Activated CD4-positive, CD25-positive, alpha-beta regulatory T cell (primary cell): ENCODE results near the gene STMND1.

Experiments used
- DNase-seq, 4 experiments: peaks; one replicate each; lab custom pipeline; 2025; lab: John Stamatoyannopoulos, UW

STMND1 gene

DNA sequence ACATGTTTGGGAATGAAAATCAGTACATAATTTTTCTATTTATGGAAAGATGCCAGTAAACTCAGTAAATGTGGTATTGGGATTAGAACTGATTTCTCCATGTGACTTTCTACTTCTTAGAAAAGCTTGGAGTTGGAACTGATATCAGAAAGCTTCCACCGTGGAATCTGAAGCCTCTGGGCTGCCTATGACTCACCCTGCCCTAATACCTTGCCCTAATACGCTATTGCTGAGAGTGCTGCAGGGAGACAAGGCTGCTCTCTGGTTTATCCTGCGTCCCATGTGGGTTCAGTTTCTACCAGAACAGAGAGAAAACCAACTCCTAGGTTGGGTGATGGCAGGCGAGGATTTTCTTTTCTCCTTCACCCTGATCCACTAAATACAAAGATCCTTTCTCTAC lies 3.3 kb upstream of the STMND1 start:
- DNase-seq = no peak

DNA sequence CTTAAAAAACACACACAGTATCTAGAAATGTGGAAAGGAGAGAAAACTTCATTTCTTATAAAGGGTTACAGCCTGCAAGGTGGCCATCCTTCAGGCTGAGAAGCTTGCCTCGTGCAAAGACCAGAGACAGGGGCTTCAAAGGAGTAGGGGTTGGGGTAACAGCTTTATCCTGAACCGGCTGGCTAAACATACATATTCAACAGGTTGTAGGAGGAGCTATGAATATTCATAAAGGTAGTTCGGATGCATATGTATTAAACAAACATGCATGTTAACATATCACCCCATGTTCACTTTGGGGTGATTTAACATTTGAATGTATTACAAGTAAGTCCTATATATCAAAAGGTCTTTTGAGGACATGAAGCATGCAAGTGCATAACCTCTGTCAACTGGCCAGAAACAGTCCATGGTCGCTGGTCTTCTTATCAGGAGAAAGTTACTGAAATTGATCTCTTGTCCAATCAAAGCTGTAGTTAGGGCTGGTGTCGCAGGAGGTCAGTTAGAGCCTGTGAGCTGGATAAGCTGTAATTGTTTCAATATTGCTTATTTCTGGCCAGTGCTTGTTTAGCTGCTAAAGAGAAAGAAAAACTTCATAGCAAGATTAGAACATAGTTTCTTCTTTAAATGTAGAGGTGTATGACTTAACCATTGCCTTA lies 2.3 kb upstream of the STMND1 start:
- no peak for DNase-seq

DNA sequence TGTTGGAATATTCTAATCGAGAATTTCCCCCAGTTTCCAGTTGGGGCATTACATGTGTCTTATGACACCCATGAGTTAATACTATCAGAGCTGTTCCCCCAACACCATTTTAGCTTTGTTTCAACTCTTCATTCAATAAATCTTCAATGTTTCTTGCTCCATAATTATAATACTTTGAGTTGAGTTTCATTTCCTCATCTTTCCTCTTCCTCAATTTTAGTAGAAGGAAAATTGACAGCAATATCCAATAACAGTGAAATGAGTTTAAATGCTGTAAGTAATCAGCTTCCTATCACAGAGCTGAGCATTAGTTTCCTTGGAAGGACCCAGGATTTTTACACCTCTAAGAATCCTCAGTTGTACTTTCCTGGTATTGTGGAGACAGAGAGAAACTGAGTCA lies 1.0 kb upstream of the STMND1 start:
- no peak for DNase-seq

DNA sequence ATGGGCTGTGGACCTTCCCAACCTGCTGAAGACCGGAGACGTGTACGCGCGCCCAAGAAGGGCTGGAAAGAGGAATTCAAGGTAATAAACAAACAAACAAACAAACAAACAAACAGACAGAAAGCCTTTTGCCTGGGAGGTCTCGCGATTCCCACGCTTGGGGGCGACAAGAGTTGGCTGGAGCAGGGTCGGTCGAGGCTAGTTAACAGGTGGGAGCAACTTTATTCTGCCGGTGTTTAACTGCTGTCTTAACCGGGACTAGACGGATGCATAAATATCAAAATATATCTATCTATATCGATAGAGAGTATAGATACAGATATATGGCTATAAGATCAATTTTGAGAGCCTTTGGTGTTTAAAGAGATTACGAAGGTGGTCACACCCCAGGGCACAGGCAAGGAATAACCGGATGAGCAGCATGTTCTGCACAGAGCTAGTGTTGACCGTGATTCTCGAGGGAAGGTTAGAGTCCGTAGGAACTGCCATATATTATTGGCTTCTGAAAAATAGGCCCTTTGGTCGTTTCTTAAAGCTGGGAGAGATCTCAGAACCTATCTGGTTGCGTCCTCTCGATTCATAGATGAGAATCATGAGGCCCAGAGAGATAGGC lies 514 bp downstream of the STMND1 start:
- DNase-seq = no peak

DNA sequence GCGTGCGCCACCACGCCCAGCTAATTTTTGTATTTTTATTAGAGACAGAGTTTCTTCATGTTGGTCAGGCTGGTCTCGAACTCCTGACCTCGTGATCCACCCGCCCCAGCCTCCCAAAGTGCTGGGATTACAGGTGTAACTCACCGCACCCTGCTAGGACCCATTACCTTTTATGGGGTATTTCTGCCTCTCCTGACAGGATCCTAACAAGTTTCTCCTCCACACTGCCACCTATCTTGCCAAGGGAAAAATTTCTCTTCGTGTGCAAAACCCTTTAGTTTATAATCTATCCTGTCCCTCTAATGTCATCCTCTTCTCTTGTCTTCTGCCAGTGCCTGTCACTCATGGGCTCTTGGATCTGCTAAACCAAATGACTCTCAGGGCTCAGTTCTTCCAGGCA lies 1.9 kb downstream of the STMND1 start:
- DNase-seq = no peak

DNA sequence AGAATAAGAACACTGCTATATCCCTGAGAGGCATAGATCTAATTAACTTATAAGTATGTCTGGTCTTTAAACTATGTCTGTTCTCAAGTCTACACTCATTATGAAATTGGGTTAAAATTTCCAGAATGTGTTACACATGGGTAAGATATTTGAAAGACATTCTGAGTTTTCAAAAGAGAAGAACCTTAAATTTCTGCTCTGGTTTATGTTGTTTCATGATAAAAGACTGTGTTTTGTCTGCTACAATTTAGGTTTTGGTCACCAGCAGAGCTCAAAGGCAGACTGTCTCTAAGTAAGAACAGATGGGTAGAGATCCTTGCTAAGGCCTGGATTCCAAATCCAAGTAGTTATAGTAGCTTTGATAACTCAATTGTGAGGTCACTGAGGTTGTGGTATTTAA lies 6.0 kb downstream of the STMND1 start:
- DNase-seq = no peak

DNA sequence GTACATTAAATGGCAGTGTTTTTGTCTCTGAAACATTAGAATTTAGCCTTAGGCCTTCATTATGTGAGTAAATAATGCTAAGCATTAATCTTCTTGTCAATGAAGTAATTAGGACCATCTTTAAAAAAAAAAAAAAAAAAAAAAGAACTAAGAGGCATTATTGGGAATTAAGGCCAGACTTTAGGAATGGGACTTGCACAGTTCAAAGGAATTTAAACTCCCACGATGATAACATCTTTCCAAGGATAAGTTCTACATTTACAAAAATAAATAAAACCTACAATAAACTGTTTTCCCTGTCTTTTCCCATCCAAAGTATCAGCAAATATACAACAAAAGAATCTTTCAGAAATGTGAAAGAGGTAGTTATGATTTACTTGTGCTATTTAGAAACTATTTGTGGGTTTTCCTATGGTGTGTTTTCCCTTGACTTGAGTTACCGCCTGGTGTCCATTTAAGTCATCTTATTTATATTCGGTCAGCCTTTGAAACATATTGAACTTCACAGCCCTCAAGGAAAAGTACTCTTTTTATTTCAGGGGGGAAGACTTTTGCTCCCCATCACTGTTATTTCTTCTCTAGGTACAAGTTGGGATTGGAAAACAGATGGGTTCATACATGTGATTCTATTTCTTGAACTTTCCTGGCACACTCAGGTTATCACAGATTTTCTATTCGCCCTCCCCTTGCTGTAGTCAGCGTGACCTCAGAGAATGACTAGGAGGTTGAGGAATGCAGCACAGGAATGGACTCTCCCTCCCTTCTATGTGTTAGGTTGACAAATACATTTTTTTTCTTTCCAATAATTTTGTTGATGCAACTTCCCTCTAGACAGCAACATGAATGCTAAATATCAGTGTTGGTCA lies 13.6 kb downstream of the STMND1 start:
- no peak for DNase-seq

DNA sequence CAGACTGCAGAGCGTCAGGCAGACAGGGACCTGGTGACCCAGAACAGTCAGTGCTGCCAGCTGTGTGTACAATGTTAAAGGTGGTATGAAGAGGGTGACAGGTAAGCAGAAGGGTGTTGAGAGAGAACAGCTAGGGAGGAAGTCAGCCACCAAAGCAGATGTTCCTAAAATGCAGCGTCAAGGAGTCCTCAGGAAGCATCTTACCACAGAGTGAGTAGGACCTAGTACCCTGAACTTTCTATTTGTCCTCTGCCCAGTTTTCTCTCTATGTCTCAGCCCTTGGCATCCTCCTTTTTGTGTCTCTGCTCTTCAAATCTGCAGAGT lies 14.2 kb downstream of the STMND1 start:
- DNase-seq = no peak

DNA sequence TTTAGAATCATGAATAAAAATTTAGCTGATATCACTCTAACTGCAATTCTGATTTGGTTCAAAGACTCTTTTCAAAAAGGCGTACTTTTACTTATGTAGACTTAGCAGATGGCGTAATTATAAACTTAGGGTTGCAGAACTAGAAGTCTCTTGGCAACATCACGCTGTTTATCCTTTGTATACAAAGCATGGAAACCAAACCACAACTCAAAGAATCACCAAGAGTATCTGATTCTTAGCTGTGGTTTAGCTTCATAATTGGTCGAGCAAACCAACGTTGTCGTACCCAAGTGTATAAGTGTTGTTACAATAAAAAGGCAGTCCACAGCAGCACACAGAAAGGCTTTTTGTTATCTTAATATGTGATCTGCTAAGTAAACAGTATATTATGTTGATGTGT lies 18.2 kb downstream of the STMND1 start:
- no peak for DNase-seq

DNA sequence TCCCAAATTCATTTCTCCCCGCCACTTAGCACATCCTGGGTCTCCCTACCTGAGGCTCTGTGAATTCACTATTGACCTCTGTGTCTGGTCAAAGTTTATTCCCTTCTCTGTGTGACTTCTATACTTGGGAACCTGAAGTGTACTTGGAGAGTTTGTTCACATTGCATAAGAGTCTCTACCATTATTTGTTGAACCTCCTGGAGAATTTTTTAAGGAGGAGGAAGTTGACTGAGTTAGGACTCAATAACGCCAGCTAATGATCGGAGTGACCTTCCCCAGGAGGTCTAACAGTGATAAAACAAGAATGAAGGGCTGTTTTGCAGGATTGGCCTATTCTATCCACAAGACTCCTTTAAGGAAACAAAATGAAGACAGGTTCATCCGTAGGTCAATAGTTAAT lies 23.6 kb downstream of the STMND1 start:
- no peak for DNase-seq

DNA sequence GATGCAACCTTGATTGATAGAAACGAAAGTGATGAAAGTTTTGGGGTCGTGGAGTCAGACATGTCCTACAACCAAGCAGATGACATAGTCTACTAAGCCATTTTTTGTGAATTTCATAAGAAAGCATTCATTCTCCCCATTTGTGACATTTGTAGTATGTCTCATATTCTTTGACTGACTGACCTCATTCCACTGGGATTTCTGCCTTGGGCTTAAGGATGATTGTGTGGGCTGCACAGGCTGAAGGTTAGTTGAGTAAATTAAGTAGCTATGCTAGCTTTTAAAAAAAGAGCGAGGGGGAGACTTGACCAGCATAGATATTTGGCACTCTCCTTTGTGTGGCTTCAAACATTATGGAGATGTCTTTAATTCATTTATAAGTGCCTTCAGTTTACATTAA lies 28.9 kb downstream of the STMND1 start:
- DNase-seq = no peak

DNA sequence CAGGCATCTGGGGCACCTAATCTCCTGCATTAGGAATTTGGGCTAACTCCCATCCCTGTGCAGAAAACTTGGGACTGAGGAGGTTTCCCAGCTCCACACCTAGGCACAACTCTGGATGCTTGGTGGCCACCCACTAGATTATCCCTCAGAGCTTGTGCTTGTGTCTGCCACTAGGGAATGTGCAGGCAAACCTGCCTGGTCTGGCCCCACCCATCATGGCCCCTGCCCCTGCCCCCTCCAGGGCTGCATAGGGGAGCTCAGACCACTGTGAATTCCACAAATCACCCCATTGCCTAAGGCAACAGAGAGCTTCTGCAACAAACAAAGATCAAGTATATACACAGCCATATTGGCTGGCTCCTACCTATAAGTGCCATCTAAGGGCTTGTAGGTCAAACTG lies 31.1 kb downstream of the STMND1 start:
- DNase-seq = no peak

DNA sequence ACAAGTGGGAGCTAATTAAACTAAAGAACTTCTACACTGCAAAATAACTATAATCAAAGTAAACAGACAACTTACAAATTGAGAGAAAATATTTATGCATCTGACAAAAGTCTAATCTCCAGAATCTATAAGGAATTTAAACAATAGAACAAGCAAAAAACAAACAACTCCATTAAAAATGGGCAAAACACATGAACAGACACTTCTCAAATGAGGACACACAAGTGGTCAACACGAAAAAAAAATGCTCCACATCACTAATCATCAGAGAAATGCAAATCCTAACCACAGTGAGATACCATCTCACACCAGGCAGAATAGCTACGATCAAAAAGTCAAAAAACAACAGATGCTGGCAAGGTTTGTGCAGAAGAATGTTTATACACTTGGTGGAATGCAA lies 36.2 kb downstream of the STMND1 start:
- DNase-seq = no peak

DNA sequence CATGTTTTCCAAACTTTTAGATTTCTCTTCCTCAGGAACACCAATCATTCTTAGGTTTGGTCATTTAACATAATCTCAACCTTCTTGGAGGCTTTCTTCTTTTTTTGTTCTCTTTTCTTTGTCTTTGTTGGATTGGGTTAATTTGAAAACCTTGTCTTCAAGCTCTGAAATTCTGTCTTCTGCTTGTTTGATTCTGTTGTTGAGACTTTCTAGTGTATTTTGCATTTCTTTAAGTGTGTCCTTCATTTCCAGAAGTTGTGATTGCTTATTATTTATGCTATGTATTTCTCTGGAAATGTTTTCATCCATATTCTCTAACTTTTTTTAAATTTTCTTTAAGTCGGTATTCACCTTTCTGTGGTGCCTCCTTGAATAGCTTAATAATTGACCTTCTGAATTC lies 42.2 kb downstream of the STMND1 start:
- no peak for DNase-seq

DNA sequence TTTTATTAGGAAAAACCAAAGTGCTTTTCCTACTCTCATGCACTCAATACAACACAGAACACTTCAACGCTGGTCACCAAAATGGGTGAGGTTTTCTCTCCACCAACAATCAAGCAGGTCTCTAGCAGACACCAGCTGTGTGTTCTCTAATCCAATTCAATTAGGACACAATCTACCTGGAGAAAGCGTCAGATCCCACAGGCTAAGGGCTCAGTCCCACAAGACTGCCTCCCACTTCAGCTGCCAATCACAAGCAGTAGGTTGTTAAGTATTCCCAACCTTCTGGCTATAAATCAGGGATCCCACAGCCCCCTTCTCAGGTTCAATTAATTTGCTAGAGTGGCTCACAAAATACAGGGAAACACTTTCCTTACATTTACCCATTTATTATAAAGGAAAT lies 47.7 kb downstream of the STMND1 start:
- no peak for DNase-seq

DNA sequence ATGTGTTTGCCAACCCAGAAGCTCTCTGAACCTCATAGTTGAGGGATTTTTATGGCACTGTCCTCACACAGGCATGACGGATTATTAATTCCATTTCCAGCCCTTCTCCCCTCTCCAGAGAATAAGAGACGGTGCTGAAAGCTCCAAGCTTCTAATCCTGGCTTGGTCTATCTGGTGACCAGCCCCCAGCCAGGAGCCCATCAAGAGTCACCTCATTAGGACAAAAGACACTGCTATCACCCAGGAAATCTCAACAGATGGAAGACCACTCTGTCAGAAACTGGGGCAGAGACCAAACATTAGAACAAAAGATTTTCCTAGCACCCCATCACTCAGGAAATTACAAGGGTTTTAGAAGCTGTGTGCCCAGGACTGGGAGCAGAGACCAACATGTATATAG lies 48.2 kb downstream of the STMND1 start:
- no peak for DNase-seq

DNA sequence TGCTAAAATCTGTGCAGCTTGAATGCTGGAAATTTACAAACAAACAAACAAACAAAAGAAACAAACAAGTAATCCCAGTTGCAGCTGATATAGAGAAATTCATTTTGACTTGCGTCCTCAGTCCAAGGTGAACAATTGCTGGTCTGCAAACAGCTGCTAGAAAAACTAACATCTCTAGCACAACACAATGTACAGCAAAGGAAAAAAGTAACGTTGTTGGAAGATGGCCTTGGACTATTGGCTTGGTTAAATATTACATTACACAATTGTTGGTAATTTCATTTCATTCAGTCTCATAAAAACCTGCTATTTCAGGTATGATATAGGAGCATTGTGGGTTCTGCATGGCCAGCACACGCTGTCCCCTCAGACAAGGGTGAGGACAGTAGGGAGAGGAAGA lies 50.0 kb downstream of the STMND1 start:
- no peak for DNase-seq

DNA sequence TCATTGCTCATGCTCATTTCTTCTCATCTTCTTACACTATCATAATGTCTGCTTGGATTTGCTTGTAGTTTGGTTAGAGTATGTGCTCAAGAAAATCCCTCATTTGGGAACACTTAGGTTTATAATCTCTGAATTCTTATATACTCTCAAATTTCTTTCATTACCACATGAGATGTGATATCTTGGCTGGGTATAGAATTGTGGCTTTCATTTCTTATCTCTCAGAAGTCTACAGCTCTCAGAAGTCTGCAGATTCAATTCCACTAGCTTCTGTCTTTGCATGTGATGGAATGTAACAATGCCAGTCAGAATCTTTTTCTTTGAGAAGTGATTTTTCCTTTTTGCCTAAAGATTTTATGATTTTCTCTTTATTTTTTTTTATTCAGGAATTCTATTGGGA lies 50.9 kb downstream of the STMND1 start:
- DNase-seq = no peak

DNA sequence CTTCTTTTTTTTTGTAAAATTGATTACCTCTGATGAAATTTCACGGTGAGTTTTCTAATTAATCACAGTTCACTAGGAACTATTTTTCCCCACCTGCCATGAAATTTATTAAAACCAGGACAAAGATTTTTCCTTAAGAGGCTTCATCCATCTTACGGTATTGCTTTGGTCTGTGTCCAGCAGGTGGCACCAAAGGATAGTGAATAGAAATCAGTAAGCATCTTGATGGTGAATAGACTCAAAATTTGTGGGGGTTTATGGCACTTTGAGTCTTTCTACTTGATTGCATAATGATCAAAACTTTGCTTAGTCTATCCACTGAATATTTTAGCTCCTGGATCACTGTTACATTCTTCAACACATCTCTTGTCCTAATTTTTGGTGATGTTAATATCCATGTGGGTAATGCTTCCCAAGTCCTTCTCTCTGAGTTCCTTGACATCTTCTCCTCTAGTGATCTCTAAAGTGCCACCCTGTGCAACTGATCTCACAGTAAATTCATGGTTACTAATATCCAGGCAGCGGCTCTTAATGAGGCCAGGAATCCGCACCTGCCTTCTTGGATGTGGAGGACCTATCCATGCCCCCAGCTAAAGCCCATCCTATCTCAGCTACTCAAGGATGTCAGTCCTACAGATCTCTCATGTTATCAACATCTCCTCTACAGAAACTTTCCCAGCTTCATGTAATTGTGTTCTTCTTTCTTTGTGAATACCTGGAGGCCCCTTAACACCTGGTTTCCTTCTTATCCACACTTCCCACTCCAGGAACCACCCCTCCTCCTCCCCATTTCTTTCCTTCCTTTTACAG lies 54.5 kb downstream of the STMND1 start:
- peak; percentile 3 to 55 (median 12) for DNase-seq

DNA sequence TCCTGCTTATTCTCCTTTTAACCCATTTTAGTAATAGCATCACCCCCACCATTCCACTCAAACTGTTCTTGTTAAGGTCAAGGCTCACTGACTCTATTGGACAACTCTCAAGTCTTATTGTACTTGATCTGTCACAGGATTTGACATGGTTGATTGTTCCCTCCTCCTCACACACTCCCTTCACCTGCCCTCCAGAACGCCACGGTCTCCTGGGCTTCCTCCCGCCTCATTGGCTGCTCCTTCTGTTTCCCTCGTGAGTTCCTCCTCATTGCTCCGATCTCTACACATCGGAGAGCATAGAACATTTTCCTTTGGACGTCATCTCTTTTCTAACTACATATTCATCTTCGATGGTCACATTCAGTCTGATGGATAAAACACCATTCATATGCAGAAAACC lies 55.1 kb downstream of the STMND1 start:
- no peak for DNase-seq

DNA sequence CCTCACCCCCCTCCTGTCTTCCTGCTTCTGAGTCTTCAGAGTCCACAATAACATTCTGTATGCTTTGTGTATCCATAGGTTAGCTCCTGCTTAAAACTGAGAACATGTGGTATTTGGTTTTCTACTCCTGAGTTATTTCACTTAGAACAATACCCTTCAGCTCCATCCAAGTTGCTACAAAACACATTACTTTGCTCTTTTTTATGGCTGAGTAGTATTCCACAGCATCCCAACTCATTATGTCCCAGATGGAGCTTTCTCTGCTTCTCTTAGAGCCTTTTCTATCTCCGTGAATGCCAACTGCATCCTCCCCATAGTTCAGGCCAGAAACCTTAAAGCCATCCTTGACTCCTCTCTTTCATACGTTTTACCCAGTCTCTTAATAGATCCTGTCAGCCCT lies 55.8 kb downstream of the STMND1 start:
- no peak for DNase-seq

DNA sequence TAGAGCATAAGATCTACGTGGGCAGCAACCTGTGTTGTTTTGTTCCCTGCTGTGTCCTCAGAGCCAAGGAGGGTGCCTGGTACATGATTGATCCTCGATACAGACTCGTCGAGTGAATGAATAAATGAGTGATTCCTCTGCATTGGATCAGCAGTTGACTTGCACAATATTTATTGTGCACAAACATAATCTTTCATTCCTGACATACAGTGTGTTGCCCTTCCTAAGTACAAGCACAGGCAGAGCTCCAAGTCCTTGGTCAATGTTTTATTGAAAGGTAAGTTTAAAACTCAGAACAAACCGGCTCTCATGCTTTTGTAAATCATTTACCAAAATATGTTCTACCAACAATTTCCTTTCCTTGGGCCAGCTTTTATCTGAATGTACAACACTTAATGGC lies 57.4 kb downstream of the STMND1 start:
- no peak for DNase-seq

DNA sequence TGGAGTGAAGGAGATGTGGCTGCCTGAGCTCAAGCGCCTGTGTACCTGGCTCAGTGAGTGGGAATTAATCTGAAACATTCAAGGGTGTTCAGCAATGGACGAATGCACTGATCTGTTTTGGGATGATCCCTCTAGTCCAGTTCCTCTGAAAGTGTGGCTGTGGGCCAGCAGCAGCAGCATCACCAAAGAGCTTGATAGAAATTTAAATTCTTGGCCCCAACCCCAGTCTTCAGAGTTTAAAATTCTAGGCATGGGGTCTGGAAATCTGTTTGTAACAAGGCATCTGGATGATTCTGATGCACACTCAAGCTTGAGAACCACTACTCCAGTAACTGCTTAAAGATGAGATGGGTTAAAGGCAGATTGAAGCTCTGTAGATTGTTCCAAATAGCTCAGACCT lies 59.2 kb downstream of the STMND1 start:
- no peak for DNase-seq
